ENCODE results near the gene MAPKAP1.

MAPKAP1 gene

GRCh38 chr9:125750627-125751011, 43.6 kb upstream of the MAPKAP1 start:
- Histone ChIP-seq H3K27ac (no peak overlapping the region), H3K4me1 (ENCODE audit: control insufficient read depth in 1 of 2, insufficient read depth in 1 of 2, low read depth in 1 of 2, low read length in 1 of 2) (peaks cover 14 to 19% of the 10 kb centered on the region in 2 experiments), H3K27me3 (peaks cover 2% of the 10 kb centered on the region), H3K4me3 (ENCODE audit: low read depth in 1 of 2, low read length in 1 of 2) (no peak overlapping the region), H3K36me3 (no peaks in the 10 kb centered on the region), H3K9me3 (no peaks in the 10 kb centered on the region)
- TF ChIP-seq, protein P1, sequence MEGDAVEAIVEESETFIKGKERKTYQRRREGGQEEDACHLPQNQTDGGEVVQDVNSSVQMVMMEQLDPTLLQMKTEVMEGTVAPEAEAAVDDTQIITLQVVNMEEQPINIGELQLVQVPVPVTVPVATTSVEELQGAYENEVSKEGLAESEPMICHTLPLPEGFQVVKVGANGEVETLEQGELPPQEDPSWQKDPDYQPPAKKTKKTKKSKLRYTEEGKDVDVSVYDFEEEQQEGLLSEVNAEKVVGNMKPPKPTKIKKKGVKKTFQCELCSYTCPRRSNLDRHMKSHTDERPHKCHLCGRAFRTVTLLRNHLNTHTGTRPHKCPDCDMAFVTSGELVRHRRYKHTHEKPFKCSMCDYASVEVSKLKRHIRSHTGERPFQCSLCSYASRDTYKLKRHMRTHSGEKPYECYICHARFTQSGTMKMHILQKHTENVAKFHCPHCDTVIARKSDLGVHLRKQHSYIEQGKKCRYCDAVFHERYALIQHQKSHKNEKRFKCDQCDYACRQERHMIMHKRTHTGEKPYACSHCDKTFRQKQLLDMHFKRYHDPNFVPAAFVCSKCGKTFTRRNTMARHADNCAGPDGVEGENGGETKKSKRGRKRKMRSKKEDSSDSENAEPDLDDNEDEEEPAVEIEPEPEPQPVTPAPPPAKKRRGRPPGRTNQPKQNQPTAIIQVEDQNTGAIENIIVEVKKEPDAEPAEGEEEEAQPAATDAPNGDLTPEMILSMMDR (IDR thresholded peaks at IDR 0.05) = no peak

- Histone ChIP-seq H3K9me3 (no peaks in the 10 kb centered on the region), H3K4me1 (ENCODE audit: control insufficient read depth in 1 of 2, insufficient read depth in 1 of 2, low read depth in 1 of 2, low read length in 1 of 2) (peaks cover 18 to 23% of the 10 kb centered on the region in 2 experiments), H3K27me3 (peaks cover 8% of the 10 kb centered on the region), H3K27ac (no peak overlapping the region), H3K36me3 (no peaks in the 10 kb centered on the region), H3K4me3 (ENCODE audit: low read depth in 1 of 2, low read length in 1 of 2) (no peak overlapping the region)
- TF ChIP-seq, protein P1 (IDR thresholded peaks at IDR 0.05) = no peak
These were observed 43.1 kb upstream of the MAPKAP1 start for GRCh38 chr9:125749951-125750626.

GRCh38 chr9:125749287-125749935, 42.4 kb upstream of the MAPKAP1 start:
- H3K27me3 ChIP-seq = peaks cover 13% of the 10 kb centered on the region
- H3K4me3 ChIP-seq (ENCODE audit: low read depth in 1 of 2, low read length in 1 of 2) = peak overlapping the region in 1 of 2 experiments; percentile 89
- TF ChIP-seq, protein P1 (IDR thresholded peaks at IDR 0.05) = no peak
- H3K4me1 ChIP-seq (ENCODE audit: control insufficient read depth in 1 of 2, insufficient read depth in 1 of 2, low read depth in 1 of 2, low read length in 1 of 2) = peaks cover 18 to 23% of the 10 kb centered on the region in 2 experiments
- H3K9me3 ChIP-seq = no peaks in the 10 kb centered on the region
- H3K36me3 ChIP-seq = no peaks in the 10 kb centered on the region
- no peak overlapping the region for H3K27ac ChIP-seq

DNA sequence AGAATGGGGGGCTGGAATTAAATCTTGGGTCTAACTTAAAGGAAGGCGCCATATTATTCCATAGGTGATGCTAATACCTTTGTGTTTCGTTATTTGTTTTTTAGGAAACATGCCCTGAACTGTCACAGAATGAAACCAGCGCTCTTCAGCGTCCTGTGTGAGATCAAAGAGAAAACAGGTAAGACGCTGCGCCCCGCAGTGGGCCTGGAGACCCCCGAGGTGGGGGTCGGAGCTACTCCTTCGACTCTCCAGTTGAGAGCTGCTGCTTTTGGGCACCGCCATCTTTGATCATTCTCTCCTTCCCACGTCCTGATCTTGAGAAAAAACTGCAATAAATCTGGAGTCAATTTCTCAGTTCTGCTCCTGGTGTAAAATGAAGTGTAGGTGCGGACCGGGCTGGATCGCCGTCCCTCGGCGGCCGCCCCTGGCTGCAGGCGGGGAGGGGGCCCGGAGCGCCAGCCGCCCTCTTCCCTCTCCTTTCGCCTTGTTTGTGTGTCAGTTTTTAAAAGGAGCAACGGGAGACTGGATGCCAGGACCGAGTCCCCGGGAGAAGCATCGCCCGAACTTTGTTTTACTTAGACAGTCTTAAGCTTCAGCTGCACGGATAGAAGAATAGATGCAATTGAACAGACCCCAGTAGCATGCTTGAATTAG, 41.6 kb upstream of the MAPKAP1 start:
- peak overlapping the region; percentile 85 for H3K27ac ChIP-seq
- TF ChIP-seq, protein P1 (IDR thresholded peaks at IDR 0.05) = no peak
- no peaks in the 10 kb centered on the region for H3K36me3 ChIP-seq
- no peaks in the 10 kb centered on the region for H3K9me3 ChIP-seq
- H3K4me3 ChIP-seq (ENCODE audit: low read depth in 1 of 2, low read length in 1 of 2) = peak overlapping the region; percentile 89 to 95
- peaks cover 18 to 23% of the 10 kb centered on the region in 2 experiments for H3K4me1 ChIP-seq (ENCODE audit: control insufficient read depth in 1 of 2, insufficient read depth in 1 of 2, low read depth in 1 of 2, low read length in 1 of 2)
- peaks cover 21% of the 10 kb centered on the region for H3K27me3 ChIP-seq

GRCh38 chr9:125747765-125748445, 40.9 kb upstream of the MAPKAP1 start:
- H3K27me3 ChIP-seq = peaks cover 28% of the 10 kb centered on the region
- no peaks in the 10 kb centered on the region for H3K9me3 ChIP-seq
- peak overlapping the region; percentile 85 for H3K27ac ChIP-seq
- peak overlapping the region; percentile 89 to 95 for H3K4me3 ChIP-seq (ENCODE audit: low read depth in 1 of 2, low read length in 1 of 2)
- TF ChIP-seq, protein P1 (IDR thresholded peaks at IDR 0.05) = no peak
- H3K36me3 ChIP-seq = no peaks in the 10 kb centered on the region
- peaks cover 18 to 23% of the 10 kb centered on the region in 2 experiments for H3K4me1 ChIP-seq (ENCODE audit: control insufficient read depth in 1 of 2, insufficient read depth in 1 of 2, low read depth in 1 of 2, low read length in 1 of 2)
